IPS-NIHi7 (cell line): ENCODE results near the gene TAAR2.
"Not testable (repeated sequence)": the region's sequence is repeated elsewhere in the genome, so short reads cannot be mapped to it uniquely, and the experiment has no call there.

Experiments
- DNase-seq: peaks from one replicate; pipeline ENCODE4 v3.0.0; 2012; ENCODE audit warnings: mixed read lengths; ENCODE audit errors: extremely low spot score

Gene TAAR2

DNA sequence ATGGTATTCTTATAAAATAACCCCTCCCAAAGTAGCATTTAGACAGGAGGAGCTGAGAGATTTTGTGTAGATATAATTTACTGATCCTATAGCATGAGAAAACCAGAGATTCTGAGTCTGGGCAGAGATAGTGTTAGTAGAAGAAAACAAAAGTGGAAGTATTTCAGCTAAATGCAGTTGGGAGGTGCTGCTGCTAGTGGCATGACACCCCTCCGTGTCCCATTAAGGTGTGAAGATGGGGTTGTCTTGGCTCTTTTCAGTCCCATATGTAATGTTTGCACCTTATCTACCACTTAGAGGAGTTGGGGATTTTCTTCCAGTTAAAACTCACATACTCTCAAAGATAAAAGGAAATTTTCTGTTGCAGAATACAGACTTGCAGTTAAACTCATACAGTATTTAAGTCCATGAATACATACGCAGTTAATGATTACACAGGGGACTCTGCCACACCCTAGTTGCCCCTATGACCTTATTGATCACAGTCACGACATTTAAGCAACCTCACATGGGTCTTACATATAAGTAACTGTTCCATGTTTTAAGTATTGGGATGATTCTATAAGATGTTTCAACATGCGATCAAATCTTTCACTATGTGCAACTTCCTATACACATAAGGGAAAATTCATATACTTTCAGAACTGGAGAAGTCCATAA is 11.5 kb downstream of the TAAR2 start:
- DNase-seq = no peak

- DNase-seq = no peak
These were observed 12.5 kb downstream of the TAAR2 start for GRCh38 chr6:132611616-132612015.

DNA sequence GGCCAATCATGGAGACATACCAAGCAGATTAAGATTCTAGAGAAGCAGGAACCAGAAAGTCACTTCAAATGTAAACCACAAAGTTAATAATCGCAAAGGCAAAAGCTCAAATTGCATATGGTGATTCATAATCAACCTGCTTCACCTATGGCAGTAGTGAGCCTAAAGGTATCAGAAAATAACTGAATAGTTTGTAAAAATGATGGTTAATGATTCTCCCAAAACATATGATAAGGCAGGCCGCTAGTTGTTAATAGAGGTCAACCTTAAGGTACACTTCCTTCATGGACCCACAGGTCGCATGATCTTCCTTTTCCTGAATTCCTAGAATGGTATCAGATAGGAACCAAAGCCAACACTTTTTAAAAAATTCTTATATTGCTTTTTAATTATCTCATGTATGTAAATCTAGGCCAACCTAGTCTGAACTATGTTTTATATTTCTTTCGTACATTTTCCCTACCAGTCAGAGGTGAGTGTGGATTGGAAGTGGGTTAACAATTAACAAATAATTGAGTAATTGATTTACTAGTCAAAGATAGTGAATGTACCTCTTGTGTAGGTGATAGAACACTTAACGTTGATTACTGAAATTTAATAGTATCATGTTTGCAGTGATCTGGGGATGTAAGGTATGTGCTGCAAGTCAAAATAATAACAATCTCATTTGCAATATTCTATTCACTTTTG is 16.4 kb downstream of the TAAR2 start:
- DNase-seq = no peak

- DNase-seq = no peak
These were observed 19.4 kb downstream of the TAAR2 start for GRCh38 chr6:132604635-132605152.

GRCh38 chr6:132600900-132601299 is 23.2 kb downstream of the TAAR2 start:
- not testable (repeated sequence) for DNase-seq

GRCh38 chr6:132598473-132598872 is 25.6 kb downstream of the TAAR2 start:
- DNase-seq = peak; percentile 64

GRCh38 chr6:132596201-132596600 is 27.9 kb downstream of the TAAR2 start:
- DNase-seq = no peak

- DNase-seq = no peak
These were observed 31.2 kb downstream of the TAAR2 start for GRCh38 chr6:132592855-132593254.

GRCh38 chr6:132590362-132590761 is 33.7 kb downstream of the TAAR2 start:
- no peak for DNase-seq

GRCh38 chr6:132589454-132589853 is 34.6 kb downstream of the TAAR2 start, which contains the start of gene TAAR5:
Gene TAAR5 (minus strand): TSS chr6:132589741. CDS start chr6:132589686, 55 bp downstream.
- no peak for DNase-seq

GRCh38 chr6:132587424-132587823 is 36.7 kb downstream of the TAAR2 start:
- DNase-seq = no peak

- DNase-seq = no peak
These were observed 39.4 kb downstream of the TAAR2 start for GRCh38 chr6:132584698-132585097.

DNA sequence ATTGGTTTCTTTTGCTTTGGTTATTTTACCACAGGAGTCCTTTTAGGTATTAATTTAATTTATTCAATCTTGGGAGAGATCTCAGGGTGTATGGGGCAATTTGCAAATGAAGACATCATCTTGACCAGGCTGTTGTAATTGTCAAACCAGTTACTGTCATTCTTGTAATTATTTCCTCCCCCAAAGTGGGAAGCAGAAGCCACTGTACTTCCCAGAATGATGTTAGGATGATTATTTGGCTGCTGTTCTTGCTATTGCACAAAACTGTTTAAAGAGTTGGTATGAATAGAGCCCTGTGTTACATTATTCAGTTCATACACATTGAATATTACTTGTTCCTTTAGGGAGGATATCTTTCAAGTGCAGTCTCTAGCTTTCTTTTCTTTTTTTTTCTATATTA is 52.3 kb downstream of the TAAR2 start:
- DNase-seq = no peak

GRCh38 chr6:132570221-132570777 is 53.8 kb downstream of the TAAR2 start, which contains the start of gene TAAR6:
Gene TAAR6 (plus strand): TSS chr6:132570322. CDS start chr6:132570322, 0 bp downstream.
- DNase-seq = no peak

- DNase-seq = no peak
These were observed 54.9 kb downstream of the TAAR2 start for GRCh38 chr6:132569170-132569569.

DNA sequence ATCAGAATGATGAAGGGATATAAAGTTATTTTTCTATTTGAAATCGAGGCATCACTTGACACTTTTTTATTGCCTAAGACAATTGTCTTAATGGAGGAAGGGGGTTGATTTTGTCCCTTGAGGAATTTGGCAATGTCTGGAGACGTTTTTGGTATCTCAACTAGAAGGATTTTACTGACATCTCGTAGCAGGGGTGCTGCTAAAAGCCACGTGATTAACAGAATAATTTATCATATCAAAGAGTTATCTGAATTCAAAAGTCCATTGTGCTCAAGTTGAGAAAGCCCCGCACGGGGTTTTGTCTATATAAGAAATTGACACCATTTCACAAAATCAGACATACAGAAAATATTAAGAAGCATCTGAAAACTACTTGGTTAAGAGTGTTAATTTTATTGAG is 55.5 kb downstream of the TAAR2 start:
- DNase-seq = no peak

DNA sequence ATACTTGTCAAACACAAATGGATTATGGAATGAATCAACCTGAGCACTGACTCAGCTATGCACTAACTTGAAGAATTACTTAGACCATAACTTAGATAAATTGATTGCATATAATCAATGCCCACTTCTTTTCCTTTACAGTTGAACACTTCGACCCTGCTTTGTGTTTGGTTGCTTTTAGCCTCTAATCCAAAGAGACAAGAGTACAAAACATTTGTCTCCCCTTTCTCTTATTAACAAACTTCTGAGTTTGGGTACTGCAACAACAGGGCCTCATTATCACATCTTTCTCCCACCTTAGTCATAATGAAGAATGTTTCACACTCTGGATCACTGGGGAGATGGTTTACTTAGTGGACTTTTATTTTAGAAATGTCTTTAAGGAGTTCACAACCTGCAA is 56.5 kb downstream of the TAAR2 start:
- DNase-seq = no peak
